HUDEP-2 (cell line): ENCODE measurements around the gene TEKT5.

Source experiments
- DNase-seq, 76 experiments: peaks; one replicate each; lab custom pipeline; 2025; ENCODE audit not compliant: unreplicated experiment in 76 of 76; lab: John Stamatoyannopoulos, UW

TEKT5 gene

DNA sequence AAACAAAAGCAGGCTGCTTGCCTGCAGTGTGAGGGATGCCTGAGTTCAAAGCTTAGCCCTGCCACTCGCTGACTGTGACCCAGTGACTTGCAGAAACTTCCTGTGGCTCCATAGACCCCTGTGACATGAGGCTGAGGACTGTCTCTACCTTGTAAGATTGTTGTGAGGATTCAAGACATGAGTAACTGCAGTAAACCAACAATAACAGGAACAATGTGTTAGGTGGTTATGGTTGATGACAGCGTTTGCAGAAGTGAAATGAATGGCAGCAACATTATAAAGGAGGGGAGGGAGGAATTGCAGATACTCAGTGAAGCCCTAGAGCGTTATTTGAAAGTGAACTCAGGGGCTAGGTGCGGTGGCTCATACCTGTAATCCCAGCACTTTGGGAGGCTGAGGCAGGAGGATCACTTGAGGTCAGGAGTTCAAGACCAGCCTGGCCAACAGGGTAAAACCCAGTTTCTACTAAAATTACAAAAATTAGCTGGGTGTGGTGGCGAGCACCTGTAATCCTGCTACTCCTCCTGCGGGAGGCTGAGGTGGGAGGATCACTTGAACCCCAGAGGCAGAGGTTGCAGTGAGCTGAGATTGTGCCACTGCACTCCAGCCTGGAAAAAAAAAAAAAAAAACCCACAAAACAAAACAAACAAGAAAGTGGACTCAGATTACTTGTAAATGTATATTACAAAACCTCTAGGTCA, 80.8 kb downstream of the TEKT5 start:
- DNase-seq: no peak

DNA sequence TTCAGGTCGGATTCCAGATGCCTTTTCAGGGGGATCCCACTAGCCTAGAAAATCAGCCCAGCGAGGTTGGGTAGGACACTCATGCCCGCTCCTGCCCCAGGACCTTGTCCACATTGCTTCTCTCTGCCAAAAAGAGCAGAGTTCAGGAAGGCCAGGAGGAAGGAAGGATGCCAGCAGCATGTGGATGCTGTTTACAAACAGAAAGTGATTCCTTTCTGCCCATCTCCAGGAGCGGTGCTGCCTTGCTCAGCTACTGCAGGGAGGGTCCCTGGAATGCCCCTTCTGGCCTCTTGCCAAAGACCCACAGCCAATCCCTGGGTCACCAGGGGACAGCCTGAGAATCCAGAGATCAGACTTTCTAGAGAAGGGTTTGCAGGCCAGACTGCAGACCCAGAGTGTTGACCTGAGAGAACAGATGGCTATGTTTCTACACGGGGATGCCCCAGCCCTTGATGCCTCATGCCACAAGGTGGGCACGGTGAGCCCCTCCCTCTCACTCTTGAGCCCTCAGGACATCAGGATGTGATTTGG, 82.0 kb downstream of the TEKT5 start:
- DNase-seq: no peak

DNA sequence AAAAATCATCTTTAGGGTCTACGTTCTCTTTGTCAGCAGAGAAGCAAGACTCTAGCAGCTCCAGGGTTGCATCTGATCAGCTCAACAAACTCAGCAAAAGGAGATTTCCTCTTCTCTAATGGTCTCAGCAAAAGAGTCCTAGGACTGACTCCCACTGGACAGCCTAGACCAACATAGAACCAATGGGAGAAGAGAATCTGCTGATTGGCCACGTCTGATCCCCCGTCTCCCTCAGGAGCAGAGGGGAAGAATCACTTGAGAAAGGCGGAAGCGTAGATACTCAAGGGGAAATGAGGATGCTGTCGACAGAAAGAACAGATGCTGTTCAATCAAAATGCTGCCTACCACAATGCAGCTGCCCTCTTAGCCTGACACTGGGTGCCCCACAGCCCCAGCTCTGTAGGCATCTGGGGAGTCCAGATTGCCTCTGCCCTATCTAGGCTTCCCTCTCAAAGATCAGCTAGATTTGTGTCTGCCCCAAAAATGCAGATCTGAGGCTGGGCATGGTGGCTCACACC, 82.8 kb downstream of the TEKT5 start:
- no peak for DNase-seq

DNA sequence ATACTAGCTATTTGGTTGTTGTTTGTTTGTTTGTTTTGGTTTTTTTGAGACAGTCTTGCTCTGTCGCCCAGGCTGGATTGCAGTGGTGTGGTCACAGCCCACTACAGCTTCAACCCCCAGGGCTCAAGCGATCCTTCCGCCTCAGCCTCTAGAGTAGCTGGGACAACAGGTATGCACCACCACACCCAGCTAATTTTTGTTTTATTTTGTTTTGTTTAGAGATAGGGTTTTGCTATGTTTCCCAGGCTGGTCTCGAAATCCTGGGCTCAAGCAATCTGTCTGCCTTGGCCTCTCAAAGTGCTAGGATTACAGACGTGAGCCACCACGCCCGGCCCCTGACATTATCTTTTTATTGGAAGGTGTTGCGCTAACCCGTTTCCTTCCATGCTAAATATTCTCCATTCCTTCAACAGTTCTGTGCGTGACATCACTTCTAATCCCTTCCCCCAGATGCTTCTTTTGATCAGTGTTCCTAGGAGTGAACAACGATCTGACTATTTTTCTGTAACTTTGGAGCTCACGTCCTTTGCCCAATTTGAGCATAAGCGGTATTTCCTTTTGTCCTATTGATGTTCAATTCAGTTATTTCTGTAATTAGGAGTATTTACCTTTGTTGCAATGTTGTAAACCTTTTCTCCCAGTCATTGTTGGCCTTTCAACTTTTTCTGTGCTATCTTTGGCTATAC, 84.1 kb downstream of the TEKT5 start:
- DNase-seq: no peak

DNA sequence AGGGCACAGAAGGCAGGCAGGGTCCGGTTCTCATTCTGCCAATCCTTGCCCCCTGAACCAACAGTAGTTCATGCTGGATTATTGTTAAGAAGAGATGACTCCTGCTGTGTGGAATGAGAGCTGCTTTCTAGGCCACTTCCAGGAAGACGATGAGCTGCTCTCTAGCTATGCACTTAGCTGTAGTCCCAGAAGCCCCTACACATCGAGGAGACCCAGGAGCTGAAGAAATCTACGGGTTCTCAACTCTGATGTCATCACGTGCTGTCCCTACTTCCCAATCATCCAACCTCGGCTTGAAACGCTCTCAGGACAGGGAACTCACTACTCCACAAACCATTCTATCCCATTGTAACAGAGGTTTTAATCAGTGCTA, 85.3 kb downstream of the TEKT5 start:
- DNase-seq: no peak

DNA sequence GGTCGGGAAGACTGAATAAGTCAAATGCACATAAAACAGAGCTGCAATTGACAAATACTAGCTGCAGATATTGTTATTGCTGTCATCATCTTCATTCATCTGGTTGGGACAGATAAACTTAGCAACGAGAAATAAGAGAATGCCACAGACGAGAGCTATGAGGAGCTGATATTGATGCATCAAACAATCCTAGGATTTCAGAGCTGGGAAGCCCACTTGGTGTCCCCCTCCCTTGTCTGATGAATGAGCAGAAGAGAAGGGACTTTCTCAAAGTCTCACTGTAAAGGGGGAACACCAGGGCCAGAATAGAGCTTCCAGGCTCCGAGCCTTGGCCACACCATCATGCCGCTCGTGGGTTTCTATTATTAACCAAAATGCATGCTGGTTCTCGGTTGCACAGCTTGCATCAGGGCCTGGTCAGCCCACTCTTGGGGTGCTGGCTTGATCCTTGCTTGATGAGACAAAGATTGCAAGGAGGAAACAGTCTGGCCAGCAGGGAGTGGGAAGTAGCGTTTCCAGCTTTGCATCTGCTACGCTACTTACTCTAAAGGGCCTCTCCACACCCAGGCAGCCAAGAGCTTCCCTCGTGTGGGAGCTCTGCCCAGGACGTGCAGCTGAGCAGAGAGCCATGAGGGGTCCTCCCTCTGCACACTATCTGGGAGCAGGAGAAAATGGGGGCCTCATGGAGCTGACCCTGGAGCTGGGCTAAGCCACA, 85.9 kb downstream of the TEKT5 start:
- DNase-seq: no peak

DNA sequence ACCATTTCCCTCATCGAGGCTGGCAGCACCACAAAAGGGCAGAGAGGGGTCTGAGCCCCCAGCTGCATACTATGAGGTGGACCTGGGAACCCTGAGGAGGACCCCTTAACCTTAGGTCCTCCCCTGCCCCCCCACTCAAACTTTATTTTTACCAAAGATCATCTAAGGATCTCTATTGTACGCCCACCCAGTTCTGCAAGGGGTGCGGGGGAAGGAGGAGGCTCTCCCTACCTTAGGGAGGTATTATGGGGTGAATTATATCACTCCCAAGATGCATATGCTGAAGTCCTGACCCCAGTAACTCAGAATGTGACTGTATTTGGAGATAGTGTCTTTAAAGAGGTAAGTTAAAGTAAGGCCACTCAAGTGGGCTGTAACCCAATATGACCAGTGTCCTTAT, 87.6 kb downstream of the TEKT5 start:
- no peak for DNase-seq

DNA sequence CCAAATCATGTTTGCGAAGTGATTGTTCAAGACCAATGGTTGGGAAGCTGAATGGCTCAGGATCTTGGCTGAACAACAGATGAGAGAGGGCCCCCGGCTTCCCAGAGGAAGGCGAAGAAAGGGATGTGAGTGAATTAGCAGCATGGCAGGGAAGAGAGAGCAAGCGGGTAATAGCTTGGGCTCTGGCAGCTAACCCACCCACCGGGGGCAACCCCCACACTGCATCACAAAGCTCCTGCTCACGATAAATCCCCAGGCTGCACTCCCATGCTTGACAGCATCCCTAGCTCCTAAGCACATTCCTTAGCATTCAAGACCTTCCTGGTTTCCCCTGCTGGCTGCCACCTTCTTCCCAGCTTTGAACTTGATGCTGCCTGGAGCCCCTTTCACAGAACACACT, 88.1 kb downstream of the TEKT5 start:
- no peak for DNase-seq

DNA sequence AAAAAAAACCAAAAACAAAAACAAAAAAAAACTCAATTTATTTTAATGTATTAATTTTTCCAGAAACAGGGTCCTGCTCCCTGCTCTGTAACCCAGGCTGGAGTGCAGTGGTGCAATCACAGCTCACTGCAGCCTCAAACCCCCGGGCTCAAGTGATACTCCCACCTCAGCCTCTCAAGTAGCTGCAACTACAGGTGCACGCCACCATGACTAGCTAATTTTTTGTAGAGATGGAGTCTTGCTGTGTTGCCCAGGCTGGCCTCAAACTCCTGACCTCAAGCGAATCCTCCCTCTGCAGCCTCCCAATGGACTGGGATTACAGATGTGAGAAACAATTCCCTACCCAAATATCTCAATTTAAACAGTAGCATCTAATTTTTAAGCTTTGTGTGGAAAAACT, 89.1 kb downstream of the TEKT5 start:
- DNase-seq: no peak

DNA sequence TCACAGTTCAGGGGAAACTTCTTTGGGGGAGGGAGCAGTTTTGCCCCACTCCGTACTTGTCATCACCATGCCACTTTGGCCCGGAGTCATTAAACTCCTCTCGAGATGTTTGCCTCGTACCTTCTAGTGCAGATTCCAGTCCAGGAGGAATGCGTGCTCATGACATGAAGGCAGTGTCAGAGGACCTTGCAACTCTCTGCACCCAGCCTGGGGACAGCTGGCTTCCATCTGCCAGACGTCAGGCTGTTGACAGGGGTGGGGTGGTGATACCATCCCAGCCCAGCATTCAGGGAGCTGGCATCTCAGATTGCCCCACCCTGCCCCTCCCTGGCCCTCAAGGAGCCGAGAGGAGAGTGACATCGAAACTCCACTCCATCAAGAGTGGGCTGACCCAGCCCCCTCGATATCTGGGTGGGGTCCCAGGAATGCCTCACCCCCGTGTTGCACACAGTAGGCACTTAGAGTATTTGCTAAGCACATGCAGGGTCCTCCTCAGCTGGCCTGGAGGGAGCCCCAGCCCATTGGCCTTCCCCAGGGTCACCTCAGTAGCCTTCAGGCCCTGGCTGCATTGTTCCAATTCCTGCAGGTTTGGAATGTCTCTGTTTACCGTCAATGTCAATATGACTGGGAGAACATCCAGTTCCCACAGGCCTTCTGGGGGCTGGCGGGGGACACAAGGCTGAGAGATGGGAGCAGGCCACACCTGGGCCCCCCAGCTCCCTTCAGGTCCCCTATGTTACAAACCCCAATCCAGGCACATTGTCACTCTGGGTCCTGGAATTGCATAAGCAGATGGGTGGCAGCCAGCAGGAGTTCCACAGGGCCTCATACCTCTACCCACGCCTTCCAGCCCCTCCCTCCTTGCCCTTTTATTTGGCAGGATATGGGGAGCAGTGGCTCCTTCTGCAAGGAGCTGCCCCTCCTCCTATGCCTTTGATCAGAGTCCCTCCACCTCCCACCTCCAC, 93.0 kb downstream of the TEKT5 start:
- DNase-seq: peak in 9 of 76 experiments; percentile 2 to 42 (median 14)

DNA sequence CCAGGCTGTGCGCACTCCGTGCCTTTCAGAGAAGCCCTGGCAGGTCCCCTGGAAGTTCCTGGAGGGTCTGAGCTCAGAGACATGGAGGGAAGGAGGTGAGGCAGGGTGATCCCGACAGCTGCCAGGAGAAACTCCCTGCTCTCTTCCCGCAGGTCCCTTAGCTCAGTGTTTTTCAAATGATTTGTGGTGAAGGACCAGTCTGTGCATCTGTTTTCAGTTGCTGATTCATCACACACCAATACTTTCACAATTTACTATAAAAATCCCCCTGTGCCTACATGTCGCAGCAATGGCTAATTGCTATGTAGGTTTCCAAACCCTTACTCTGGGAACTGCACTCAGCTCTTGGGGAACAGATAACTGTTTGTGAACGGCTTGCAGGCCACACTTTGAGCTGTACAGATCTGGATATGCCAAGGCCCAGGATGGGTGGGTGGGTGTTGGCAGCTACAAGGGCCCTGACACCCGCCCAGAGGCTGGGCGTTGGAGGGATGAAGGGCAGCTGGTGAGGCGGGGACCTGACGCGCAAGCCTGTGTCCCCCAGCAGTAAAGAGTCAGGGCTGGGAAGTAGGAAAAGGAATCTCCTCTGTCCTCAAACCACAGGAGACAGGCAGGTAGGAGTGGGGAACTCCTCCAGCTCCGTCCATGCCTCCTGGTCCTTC, 93.8 kb downstream of the TEKT5 start:
- no peak for DNase-seq

DNA sequence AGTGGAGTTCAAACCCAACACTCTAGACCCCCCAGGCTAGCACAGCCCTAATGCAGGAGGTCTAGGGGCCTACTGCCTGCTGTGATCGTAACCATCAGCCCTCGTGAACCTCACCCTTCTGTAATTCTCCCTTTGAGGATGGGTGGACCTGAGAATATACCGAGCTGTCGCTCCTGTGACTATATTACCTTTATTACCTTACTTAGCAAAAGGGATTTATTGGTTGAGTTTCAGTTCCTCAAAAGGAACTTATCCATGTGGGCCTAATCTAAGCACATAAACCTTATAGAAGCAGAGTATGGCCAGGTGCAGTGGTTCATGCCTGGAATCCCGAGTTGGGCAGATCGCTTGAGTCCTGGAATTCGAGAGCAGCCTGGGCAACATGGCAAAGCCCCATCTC, 95.1 kb downstream of the TEKT5 start:
- no peak for DNase-seq

DNA sequence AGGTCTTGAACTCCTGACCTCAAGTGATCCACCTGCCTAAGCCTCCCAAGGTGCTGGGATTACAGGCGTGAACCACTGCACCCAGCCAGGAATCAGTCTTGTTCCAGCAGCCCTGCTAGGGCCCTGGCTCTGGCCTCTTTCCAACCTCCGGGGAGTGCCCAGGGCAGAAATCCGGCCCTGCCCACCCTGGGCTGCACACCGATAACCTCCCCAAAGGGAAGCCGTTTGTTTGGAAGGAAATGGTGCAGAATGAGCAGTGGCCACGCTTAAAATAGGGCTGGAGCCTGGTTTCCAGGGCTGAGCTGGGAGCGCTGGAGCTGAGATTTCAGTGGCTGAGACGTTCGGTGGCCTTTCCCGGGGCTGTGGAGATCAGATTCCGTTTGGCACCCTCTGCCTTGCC, 96.6 kb downstream of the TEKT5 start:
- peak in 68 of 76 experiments; percentile 12 to 85 (median 61) for DNase-seq

DNA sequence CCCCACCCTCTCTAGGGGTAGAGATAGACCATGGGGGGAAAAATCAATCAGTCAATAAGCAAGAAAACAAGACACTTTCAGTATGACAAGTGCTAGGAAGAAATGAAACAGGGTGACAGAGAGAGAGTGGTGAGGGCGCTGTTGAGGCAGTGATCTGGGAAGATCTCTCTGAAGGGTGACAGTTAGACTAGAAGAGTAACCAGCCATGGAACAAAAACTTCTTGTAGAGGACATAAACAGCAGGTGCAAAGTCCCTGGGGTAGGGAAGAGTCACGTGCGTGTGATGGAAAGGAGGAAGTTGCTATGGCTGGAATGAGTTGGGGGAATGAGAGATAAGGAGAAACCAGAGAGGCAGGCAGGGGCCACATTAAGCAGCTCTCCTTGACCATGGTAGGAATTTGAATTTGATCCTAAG, 97.5 kb downstream of the TEKT5 start:
- DNase-seq: peak in 4 of 76 experiments; percentile 4 to 15 (median 10)

DNA sequence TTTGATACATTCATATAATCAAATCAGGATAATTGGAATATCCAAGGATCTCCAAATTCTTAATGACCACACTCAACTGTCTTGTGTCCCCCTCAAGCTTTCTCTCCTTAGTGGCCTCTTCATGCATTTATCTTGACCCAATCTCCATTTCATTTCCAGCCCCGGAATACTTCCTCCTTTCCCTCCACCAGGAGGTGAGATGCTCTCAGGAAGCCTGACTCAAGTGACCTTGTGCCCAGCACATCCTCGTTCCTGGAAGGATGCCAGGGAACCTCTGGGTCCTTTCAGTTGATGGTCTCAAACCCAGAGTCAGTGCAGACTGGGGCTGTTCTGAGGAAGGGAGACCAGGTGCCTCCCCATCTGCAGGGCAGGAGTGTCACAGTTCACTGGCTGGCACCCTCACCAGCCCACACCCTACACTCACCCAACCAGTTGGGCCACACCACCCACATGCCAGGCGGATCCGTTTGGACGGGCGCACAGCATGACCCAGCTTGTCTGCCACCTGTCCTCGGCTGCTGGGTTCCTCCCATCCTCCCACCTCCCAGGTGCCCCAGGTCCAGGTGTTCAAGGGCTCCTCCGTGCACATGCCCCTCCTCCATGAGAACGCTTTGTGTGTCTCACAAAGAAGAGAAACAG, 100.3 kb downstream of the TEKT5 start:
- DNase-seq: no peak

DNA sequence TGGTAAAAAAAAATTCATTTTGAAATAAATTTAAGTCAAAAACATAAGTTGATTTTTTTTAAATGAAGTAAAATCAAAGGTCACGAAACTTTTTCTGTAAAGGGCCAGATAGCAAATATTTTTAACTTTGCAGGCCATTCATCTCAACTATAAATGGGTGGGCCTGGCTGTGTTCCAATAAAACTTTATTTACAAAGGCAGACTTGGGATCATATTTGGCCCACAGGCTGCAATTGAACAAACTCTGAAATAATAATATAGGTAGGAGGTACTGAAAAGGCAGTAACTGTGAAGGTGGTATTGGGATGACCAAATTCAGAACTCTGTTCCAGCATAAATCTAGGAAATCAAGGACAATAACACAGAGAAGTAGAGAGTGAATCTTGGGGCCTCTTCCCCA, 102.1 kb downstream of the TEKT5 start:
- DNase-seq: no peak

DNA sequence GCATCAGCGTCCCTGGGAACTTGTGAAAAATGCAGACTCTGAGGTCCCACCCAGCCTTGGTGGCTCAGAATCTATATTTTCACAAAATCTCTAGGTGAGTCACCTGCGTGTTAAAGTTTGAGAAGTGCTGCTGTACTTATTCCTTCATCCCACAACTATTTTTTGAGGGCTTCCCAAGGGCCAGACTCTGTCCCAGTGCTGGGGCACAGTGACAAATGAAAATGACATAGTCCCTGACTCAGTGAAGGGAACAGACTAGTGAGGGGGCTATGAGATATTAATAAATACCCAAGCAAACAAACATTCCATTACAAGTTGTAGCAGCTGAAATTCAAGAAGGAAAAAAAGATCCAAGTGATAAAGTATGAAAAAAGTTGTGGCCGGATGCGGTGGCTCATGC, 104.4 kb downstream of the TEKT5 start:
- no peak for DNase-seq

DNA sequence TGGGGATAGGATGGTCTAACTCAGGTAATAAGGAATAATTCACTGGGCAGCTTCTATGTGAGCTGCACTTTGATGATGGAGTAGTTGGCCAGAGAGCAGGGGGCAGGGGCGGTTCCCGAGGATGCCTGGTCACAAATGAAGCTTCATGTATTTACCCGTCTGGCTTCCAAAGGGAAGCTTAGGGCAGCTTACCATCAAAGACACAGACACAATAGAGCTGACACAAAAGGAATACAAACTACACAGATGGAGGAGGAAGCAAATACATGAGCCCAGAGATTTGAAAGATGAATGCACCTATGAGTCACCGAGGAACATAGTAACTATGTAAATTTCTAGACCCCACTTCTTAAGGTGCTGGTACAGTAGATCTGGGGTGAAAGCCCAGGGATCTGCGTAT, 105.6 kb downstream of the TEKT5 start:
- no peak for DNase-seq

DNA sequence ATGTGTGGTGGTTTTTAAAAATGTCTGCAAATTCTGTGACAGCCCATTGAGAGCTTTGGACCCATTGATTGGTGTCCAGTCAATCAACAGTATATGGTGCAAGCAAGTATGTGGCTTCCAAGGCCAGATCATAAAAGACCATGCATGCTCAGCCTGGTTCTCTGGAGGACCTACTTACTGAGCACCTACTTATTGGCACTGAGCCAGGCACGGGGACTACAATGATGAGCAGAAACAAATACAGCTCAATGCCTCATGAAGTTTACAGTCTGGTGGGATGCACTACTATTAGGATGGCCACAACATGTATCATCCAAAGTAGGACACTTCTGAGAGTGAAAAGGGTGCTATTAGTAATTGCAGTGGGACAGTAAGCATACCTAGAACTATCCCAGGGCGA, 107.1 kb downstream of the TEKT5 start:
- peak in 1 of 76 experiments; percentile 3 for DNase-seq
